Mesenchymal stem cell (in vitro differentiated cells and primary cell): Measurements from ENCODE around the gene LRFN2.

ENCODE experiments used
- DNase-seq: peaks from one replicate; pipeline ENCODE4 v3.0.0-alpha.2; 2013
- H2AFZ ChIP-seq: one replicate; pipeline ENCODE4 v1.6.1; 2013; ENCODE audit warnings: low read depth, mild to moderate bottlenecking, control low read depth, inconsistent platforms, low read length, moderate library complexity
- H2AK5ac ChIP-seq: 2 replicates; pipeline ENCODE4 v1.6.1; 2013; ENCODE audit warnings: low read length, moderate library complexity, mild to moderate bottlenecking, inconsistent platforms; ENCODE audit not compliant: severe bottlenecking
- H2BK120ac ChIP-seq: one replicate; pipeline ENCODE4 v1.6.1; 2013; ENCODE audit warnings: low read depth, mild to moderate bottlenecking, inconsistent platforms, low read length, moderate library complexity
- H2BK12ac ChIP-seq, 2 experiments: one replicate each; pipeline ENCODE4 v1.6.1; 2013; ENCODE audit warnings: inconsistent platforms in 2 of 2, low read length in 2 of 2, mild to moderate bottlenecking in 2 of 2, moderate library complexity in 2 of 2, control low read depth in 1 of 2
- H2BK15ac ChIP-seq: one replicate; pipeline ENCODE4 v1.6.1; 2013; ENCODE audit warnings: mild to moderate bottlenecking, low read depth, inconsistent platforms; ENCODE audit not compliant: poor library complexity, severe bottlenecking
- H2BK5ac ChIP-seq: 2 replicates; pipeline ENCODE4 v1.6.1; 2013; ENCODE audit warnings: low read depth, mild to moderate bottlenecking, low read length, control low read depth, inconsistent platforms; ENCODE audit not compliant: poor library complexity, severe bottlenecking
- H3K14ac ChIP-seq, 2 experiments: one replicate each; pipeline ENCODE4 v1.6.1; 2013; ENCODE audit warnings: inconsistent platforms in 2 of 2, low read length in 2 of 2, control low read depth in 1 of 2, mild to moderate bottlenecking in 1 of 2, moderate library complexity in 1 of 2
- H3K18ac ChIP-seq, 2 experiments: one replicate each; pipeline ENCODE4 v1.6.1; 2013; ENCODE audit warnings: inconsistent platforms in 2 of 2, low read length in 2 of 2, control low read depth in 1 of 2, low read depth in 1 of 2, mild to moderate bottlenecking in 1 of 2
- H3K23ac ChIP-seq, 2 experiments: one replicate each; pipeline ENCODE4 v1.6.1; 2013; ENCODE audit warnings: inconsistent platforms in 2 of 2, low read length in 2 of 2, mild to moderate bottlenecking in 2 of 2, moderate library complexity in 2 of 2, control low read depth in 1 of 2
- H3K27ac ChIP-seq: 2 replicates; pipeline ENCODE4 v1.5.1; 2013; ENCODE audit warnings: mild to moderate bottlenecking, moderate library complexity, low read length, control low read depth, inconsistent platforms; ENCODE audit not compliant: poor library complexity, severe bottlenecking
- H3K27me3 ChIP-seq, 2 experiments: 2 replicates each; pipeline versions ENCODE4 v1.6.1 to v1.7.0; 2013; ENCODE audit warnings: low read length in 2 of 2, mild to moderate bottlenecking in 2 of 2, moderate library complexity in 2 of 2, control low read depth in 1 of 2, inconsistent platforms in 1 of 2; ENCODE audit not compliant: control insufficient read depth in 1 of 2, insufficient read depth in 1 of 2
- H3K36me3 ChIP-seq, 2 experiments: 2 replicates each; pipeline versions ENCODE4 v1.6.1 to v1.7.0; 2013; ENCODE audit warnings: low read length in 2 of 2, control low read depth in 1 of 2, inconsistent platforms in 1 of 2, low read depth in 1 of 2, mild to moderate bottlenecking in 1 of 2; ENCODE audit not compliant: insufficient read depth in 2 of 2, control insufficient read depth in 1 of 2
- H3K4ac ChIP-seq, 2 experiments: one replicate each; pipeline ENCODE4 v1.6.1; 2013; ENCODE audit warnings: inconsistent platforms in 2 of 2, low read length in 2 of 2, mild to moderate bottlenecking in 2 of 2, moderate library complexity in 2 of 2, control low read depth in 1 of 2, low read depth in 1 of 2
- H3K4me1 ChIP-seq: 2 replicates; pipeline ENCODE4 v1.6.1; 2013; ENCODE audit warnings: low read depth, low read length, control low read depth; ENCODE audit not compliant: control insufficient read depth, insufficient read depth
- H3K4me2 ChIP-seq: 2 replicates; pipeline ENCODE4 v1.6.1; 2013; ENCODE audit warnings: low read length, mild to moderate bottlenecking, inconsistent platforms; ENCODE audit not compliant: poor library complexity, severe bottlenecking
- H3K4me3 ChIP-seq, 2 experiments: 2 replicates each; pipeline versions ENCODE4 v1.5.1 to v1.7.0; 2013; ENCODE audit warnings: low read length in 2 of 2, mild to moderate bottlenecking in 2 of 2, control low read depth in 1 of 2, low read depth in 1 of 2; ENCODE audit not compliant: insufficient read depth in 1 of 2
- H3K79me1 ChIP-seq: replicated peaks from 2 replicates; pipeline ENCODE4 v1.6.1; 2013; ENCODE audit warnings: mild to moderate bottlenecking, control low read depth, low read length, inconsistent platforms; ENCODE audit not compliant: poor library complexity, severe bottlenecking
- H3K9ac ChIP-seq: 2 replicates; pipeline ENCODE4 v1.7.0; 2013; ENCODE audit warnings: mild to moderate bottlenecking, low read length, moderate library complexity
- H3K9me3 ChIP-seq: 2 replicates; pipeline ENCODE4 v1.7.0; 2013; ENCODE audit warnings: mild to moderate bottlenecking, low read length; ENCODE audit not compliant: control insufficient read depth
- H4K8ac ChIP-seq: one replicate; pipeline ENCODE4 v1.6.1; 2013; ENCODE audit warnings: inconsistent platforms, mild to moderate bottlenecking, low read length, moderate library complexity
- H4K91ac ChIP-seq: one replicate; pipeline ENCODE4 v1.6.1; 2013; ENCODE audit warnings: mild to moderate bottlenecking, low read length, inconsistent platforms
- WGBS: methylation state at CpG from one replicate; pipeline ENCODE4 v1.1.7; 2013; ENCODE audit warnings: mixed read lengths; 5-methylcytosine and 5-hydroxymethylcytosine counted together

The LRFN2 gene

DNA sequence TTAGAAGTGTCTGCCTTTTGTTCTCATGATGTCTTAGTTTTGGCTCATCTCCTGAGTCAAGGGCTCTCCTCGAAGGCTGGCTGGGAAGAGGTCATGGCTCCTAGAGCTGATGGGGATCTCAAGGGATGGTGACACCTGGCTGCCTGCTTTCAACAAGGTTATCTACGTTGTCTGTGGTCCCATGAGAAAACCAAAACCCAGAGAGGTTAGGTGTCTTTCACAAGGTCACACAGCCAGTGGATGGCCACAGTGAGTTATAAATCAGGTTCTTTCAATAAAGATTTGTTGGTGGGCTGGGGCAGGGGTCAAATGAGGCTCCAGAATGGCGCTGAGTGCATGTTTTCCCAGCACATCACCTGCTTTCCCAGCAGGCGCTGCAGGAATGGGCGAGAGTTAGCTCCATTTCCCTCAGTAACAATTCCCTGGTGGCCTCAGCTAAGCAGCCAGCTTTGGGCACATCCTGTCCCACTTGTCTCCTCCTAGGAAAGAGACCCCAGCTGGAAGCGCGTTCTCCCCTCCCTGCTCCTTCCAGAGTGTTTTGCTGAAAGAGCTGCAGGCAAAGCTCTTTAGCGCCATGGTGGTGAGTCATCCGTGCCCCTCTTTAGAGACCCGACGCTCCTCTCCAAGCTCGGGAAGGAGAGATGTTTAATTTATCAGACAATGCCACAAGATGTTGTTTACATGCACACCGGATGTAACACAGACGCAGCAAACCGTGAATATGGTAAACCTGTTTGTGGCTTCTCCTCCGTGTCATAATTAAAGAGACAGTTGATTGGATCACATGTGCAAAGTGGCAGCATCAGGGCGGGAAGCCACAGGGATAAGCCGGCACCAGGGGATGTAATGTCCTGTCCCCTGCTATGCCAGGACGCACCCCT lies 109.7 kb downstream of the LRFN2 start:
- Histone ChIP-seq H3K18ac (no peak overlapping the region), H2AFZ (no peak overlapping the region), H2BK12ac (no peak overlapping the region), H3K9ac (no peak overlapping the region), H3K27ac (no peak overlapping the region), H3K4me2 (no peak overlapping the region), H3K79me1 (no peaks in the 10 kb centered on the region), H3K36me3 (no peaks in the 10 kb centered on the region), H3K14ac (no peak overlapping the region), H2BK120ac (no peak overlapping the region), H2BK15ac (no peak overlapping the region), H3K4me3 (no peak overlapping the region), H2BK5ac (no peak overlapping the region), H4K8ac (no peak overlapping the region), H3K4me1 (no peaks in the 10 kb centered on the region), H3K23ac (no peak overlapping the region), H3K27me3 (peaks cover 27 to 53% of the 10 kb centered on the region in 2 experiments), H3K9me3 (no peaks in the 10 kb centered on the region), H2AK5ac (no peak overlapping the region), H3K4ac (no peak overlapping the region), H4K91ac (no peak overlapping the region)
- DNase-seq: peak; percentile 36
- WGBS: 13% methylated on average over 19 of the region's 19 CpGs

- Histone ChIP-seq H3K79me1 (no peaks in the 10 kb centered on the region), H3K14ac (peak overlapping the region in 1 of 2 experiments; percentile 69), H3K23ac (no peak overlapping the region), H3K4ac (no peak overlapping the region), H2AFZ (no peak overlapping the region), H3K18ac (peak overlapping the region in 1 of 2 experiments; percentile 38), H3K4me3 (no peak overlapping the region), H3K4me1 (no peaks in the 10 kb centered on the region), H3K9ac (no peak overlapping the region), H4K91ac (no peak overlapping the region), H2BK15ac (no peak overlapping the region), H2BK120ac (no peak overlapping the region), H3K9me3 (no peaks in the 10 kb centered on the region), H2BK12ac (no peak overlapping the region), H2BK5ac (no peak overlapping the region), H4K8ac (no peak overlapping the region), H3K27me3 (peaks cover 27 to 47% of the 10 kb centered on the region in 2 experiments), H3K4me2 (no peak overlapping the region), H3K36me3 (no peaks in the 10 kb centered on the region), H2AK5ac (no peak overlapping the region), H3K27ac (no peak overlapping the region)
- WGBS: 97% methylated on average over 6 of the region's 6 CpGs
- DNase-seq: no peak
Observed at GRCh38 chr6:40476673-40477072, 110.5 kb downstream of the LRFN2 start.

GRCh38 chr6:40474937-40475336 lies 112.2 kb downstream of the LRFN2 start:
- Histone ChIP-seq H3K18ac (no peak overlapping the region), H4K91ac (no peak overlapping the region), H3K27me3 (peaks cover 27 to 44% of the 10 kb centered on the region in 2 experiments), H3K23ac (no peak overlapping the region), H2BK12ac (no peak overlapping the region), H3K4me3 (no peak overlapping the region), H3K9me3 (no peaks in the 10 kb centered on the region), H3K9ac (no peak overlapping the region), H2AFZ (no peak overlapping the region), H2BK15ac (no peak overlapping the region), H3K27ac (no peak overlapping the region), H2AK5ac (no peak overlapping the region), H3K4me2 (no peak overlapping the region), H3K4me1 (no peaks in the 10 kb centered on the region), H2BK120ac (no peak overlapping the region), H3K36me3 (no peaks in the 10 kb centered on the region), H2BK5ac (no peak overlapping the region), H4K8ac (no peak overlapping the region), H3K79me1 (no peaks in the 10 kb centered on the region), H3K14ac (no peak overlapping the region), H3K4ac (no peak overlapping the region)
- no peak for DNase-seq
- WGBS: 91% methylated on average over 3 of the region's 3 CpGs

DNA sequence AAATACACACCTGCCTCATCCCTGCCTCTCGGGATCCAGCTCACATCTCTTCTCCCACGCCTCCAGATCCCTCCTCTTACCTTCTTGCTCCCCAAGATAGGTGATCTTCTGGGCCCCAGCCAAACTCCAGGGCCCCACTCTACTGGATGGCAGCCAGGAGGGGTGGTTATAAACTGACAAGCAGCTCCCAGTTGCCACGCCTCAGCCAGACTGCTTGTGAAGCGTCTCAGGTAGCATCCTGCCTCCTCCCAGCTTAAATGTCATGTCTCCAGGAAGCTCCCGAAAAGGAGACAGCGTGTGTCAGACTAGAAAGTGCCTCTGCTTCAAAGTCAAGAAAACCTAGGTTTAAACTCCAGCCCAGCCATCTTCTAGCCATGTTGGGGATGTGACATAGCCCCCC lies 114.1 kb downstream of the LRFN2 start:
- Histone ChIP-seq H3K4me3 (no peak overlapping the region), H3K9me3 (no peaks in the 10 kb centered on the region), H2AFZ (no peak overlapping the region), H2BK120ac (no peak overlapping the region), H3K9ac (no peak overlapping the region), H2BK15ac (peak overlapping the region; percentile 62), H2AK5ac (no peak overlapping the region), H2BK12ac (no peak overlapping the region), H3K36me3 (no peaks in the 10 kb centered on the region), H3K27me3 (peaks cover 17 to 30% of the 10 kb centered on the region in 2 experiments), H3K4me1 (no peaks in the 10 kb centered on the region), H3K14ac (no peak overlapping the region), H2BK5ac (no peak overlapping the region), H3K27ac (no peak overlapping the region), H3K79me1 (no peaks in the 10 kb centered on the region), H4K8ac (no peak overlapping the region), H4K91ac (no peak overlapping the region), H3K23ac (no peak overlapping the region), H3K4ac (no peak overlapping the region), H3K18ac (no peak overlapping the region), H3K4me2 (no peak overlapping the region)
- DNase-seq: no peak
- 70% methylated on average over 6 of the region's 6 CpGs for WGBS
